SJCRH30 (cell line): ENCODE data around the gene OSBPL8. TPM values are rescaled to one million over a fixed set of nuclear protein-coding genes. Genes with fewer than 3 reads are reported as not detected.

Source experiments
- DNase-seq, 2 experiments: peaks; one replicate each; pipeline ENCODE4 v3.0.0-alpha.2; 2015 to 2020
- H3K27ac ChIP-seq: fragments of 250-450 bp; sonication (Bioruptor Pico); 2 replicates; pipeline ENCODE4 v1.5.1; 2020; ENCODE audit warnings: mild to moderate bottlenecking, moderate library complexity
- H3K27me3 ChIP-seq: fragments of 250-450 bp; sonication (Bioruptor Pico); 2 replicates; pipeline ENCODE4 v1.5.1; 2020; ENCODE audit warnings: mild to moderate bottlenecking, moderate library complexity
- H3K36me3 ChIP-seq: fragments of 250-450 bp; sonication (Bioruptor Pico); 2 replicates; pipeline ENCODE4 v1.5.1; 2020; ENCODE audit warnings: mild to moderate bottlenecking, moderate library complexity
- H3K4me1 ChIP-seq: fragments of 250-450 bp; sonication (Bioruptor Pico); 2 replicates; pipeline ENCODE4 v1.5.1; 2020; ENCODE audit warnings: mild to moderate bottlenecking, moderate library complexity
- H3K4me3 ChIP-seq: fragments of 250-450 bp; sonication (Bioruptor Pico); 2 replicates; pipeline ENCODE4 v1.5.1; 2020; ENCODE audit warnings: mild to moderate bottlenecking, moderate library complexity
- H3K9me3 ChIP-seq: fragments of 250-450 bp; sonication (Bioruptor Pico); replicated peaks from 2 replicates; pipeline ENCODE4 v1.5.1; 2020; ENCODE audit warnings: mild to moderate bottlenecking, moderate library complexity
- total RNA-seq: library from RNA; depleted of rRNA; stranded (reverse); fragments of >200 nt; shearing (Covaris generic); gene quantifications from 2 replicates; pipeline ENCODE4 v1.2.3, GENCODE V29; 2014

OSBPL8 gene
- total RNA-seq, 1 experiment from 2014 or later: 64.0 TPM

GRCh38 chr12:76568888-76569551 lies 9.4 kb upstream of the OSBPL8 start:
- no peaks in the 10 kb centered on the region for H3K27me3 ChIP-seq
- no peak for DNase-seq
- H3K27ac ChIP-seq: no peak overlapping the region
- no peak overlapping the region for H3K4me3 ChIP-seq
- no peaks in the 10 kb centered on the region for H3K9me3 ChIP-seq
- no peaks in the 10 kb centered on the region for H3K36me3 ChIP-seq
- H3K4me1 ChIP-seq: no peaks in the 10 kb centered on the region

- no peaks in the 10 kb centered on the region for H3K4me1 ChIP-seq
- H3K9me3 ChIP-seq: no peaks in the 10 kb centered on the region
- no peaks in the 10 kb centered on the region for H3K36me3 ChIP-seq
- no peak overlapping the region for H3K4me3 ChIP-seq
- DNase-seq: no peak
- H3K27ac ChIP-seq: no peak overlapping the region
- no peaks in the 10 kb centered on the region for H3K27me3 ChIP-seq
Measured at GRCh38 chr12:76568130-76568529, 8.6 kb upstream of the OSBPL8 start.

- H3K36me3 ChIP-seq: no peaks in the 10 kb centered on the region
- no peak overlapping the region for H3K4me3 ChIP-seq
- H3K4me1 ChIP-seq: no peaks in the 10 kb centered on the region
- no peaks in the 10 kb centered on the region for H3K27me3 ChIP-seq
- DNase-seq: no peak
- no peak overlapping the region for H3K27ac ChIP-seq
- H3K9me3 ChIP-seq: no peaks in the 10 kb centered on the region
Measured at GRCh38 chr12:76563061-76563460, 3.5 kb upstream of the OSBPL8 start.

DNA sequence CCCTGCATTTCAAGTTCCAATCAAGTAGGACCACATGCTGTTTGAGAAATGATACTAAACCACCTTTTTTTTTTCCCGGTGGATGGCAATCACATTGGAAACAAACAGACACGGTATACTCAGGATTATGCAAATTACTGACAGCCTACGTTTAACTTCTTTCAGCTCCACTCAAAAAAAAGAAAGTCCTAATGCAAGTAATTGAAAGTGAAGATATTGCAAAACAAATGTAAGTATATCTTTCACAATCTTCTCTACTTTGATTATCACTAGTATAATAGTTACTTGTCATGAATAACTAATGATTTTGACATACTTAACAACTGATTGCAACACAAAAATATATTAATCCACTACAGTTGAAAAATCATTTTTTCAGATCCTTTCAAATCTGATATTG lies 2.6 kb upstream of the OSBPL8 start:
- Histone ChIP-seq H3K4me1 (no peaks in the 10 kb centered on the region; the same call in 1 of the 2 replicates), H3K36me3 (no peaks in the 10 kb centered on the region), H3K27me3 (no peaks in the 10 kb centered on the region), H3K9me3 (no peaks in the 10 kb centered on the region), H3K4me3 (no peak overlapping the region), H3K27ac (no peak overlapping the region)
- no peak for DNase-seq

GRCh38 chr12:76560086-76560491 lies 518 bp upstream of the OSBPL8 start:
- Histone ChIP-seq H3K9me3 (no peaks in the 10 kb centered on the region), H3K36me3 (no peaks in the 10 kb centered on the region), H3K27ac (peak overlapping the region; percentile 86), H3K27me3 (no peaks in the 10 kb centered on the region), H3K4me1 (no peaks in the 10 kb centered on the region; the same call in 1 of the 2 replicates), H3K4me3 (peak overlapping the region; percentile 91)
- DNase-seq: no peak

DNA sequence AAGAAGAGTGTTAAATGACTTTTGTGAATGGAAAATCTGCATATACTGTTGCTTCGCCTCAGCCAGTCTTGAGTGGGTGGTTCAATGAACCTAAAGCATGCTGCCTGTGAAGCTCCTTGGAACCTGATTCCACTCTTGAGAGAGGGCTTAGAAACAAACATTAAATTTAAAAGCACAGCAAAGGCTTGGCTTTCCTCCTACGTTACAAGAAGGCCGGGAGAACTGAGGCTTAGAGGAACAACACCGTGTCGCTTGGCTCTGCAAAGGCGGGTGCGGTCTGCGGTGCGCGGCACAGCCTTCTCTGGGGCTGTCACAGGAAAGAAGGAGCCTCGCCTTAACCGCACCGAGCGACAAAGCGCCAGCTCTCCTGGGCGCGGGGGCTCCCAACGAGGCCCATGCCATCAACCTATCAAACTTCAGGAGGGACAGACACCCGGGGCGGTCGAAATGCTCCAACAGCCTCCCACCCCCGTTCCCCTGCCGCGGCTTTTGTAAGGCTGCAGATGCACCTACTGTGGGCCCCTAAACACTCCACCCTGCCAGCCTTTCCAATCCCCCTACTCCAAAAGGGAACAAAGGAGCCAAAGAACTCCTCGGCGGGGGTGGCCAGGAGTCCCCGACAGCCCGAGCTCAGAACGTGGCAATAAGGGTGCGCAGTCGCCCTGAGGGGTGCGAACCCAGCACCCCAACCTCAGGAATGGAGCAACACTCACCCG lies 729 bp downstream of the OSBPL8 start:
- Histone ChIP-seq H3K4me1 (no peaks in the 10 kb centered on the region; the same call in 1 of the 2 replicates), H3K9me3 (no peaks in the 10 kb centered on the region), H3K4me3 (peak overlapping the region; percentile 91), H3K27me3 (no peaks in the 10 kb centered on the region), H3K27ac (peak overlapping the region; percentile 86), H3K36me3 (no peaks in the 10 kb centered on the region)
- peak; percentile 66 to 72 for DNase-seq

DNA sequence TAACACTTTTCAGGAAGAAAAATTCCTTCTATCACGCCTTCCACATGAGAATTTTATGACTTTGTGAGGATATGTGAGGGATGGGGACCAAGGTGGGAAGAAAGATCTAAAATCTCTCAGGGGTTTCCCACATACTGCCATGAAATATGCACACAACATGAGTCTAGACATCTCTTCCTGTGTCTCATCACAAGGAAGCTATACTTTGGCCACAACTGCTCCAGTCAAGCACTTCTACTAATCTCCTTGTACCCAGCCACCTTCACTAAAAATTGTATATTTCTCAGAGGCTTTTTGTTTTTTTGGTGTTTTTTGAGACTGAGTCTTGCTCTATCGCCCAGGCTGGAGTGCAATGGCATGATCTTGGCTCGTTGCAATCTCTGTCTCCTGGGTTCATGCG lies 3.2 kb downstream of the OSBPL8 start:
- DNase-seq: no peak
- Histone ChIP-seq H3K27me3 (no peaks in the 10 kb centered on the region), H3K27ac (no peak overlapping the region), H3K4me1 (no peaks in the 10 kb centered on the region; the same call in 1 of the 2 replicates), H3K4me3 (no peak overlapping the region), H3K9me3 (no peaks in the 10 kb centered on the region), H3K36me3 (no peaks in the 10 kb centered on the region)

GRCh38 chr12:76555797-76556196 lies 3.8 kb downstream of the OSBPL8 start:
- no peak overlapping the region for H3K27ac ChIP-seq
- no peaks in the 10 kb centered on the region for H3K9me3 ChIP-seq
- H3K4me1 ChIP-seq: no peaks in the 10 kb centered on the region; the same call in 1 of the 2 replicates
- no peaks in the 10 kb centered on the region for H3K27me3 ChIP-seq
- DNase-seq: no peak
- H3K4me3 ChIP-seq: no peak overlapping the region
- no peaks in the 10 kb centered on the region for H3K36me3 ChIP-seq

- no peaks in the 10 kb centered on the region for H3K27me3 ChIP-seq
- DNase-seq: no peak
- no peaks in the 10 kb centered on the region for H3K36me3 ChIP-seq
- no peak overlapping the region for H3K27ac ChIP-seq
- no peaks in the 10 kb centered on the region for H3K9me3 ChIP-seq
- H3K4me3 ChIP-seq: no peak overlapping the region
- H3K4me1 ChIP-seq: no peaks in the 10 kb centered on the region; the same call in 1 of the 2 replicates
Measured at GRCh38 chr12:76555231-76555767, 4.3 kb downstream of the OSBPL8 start.

DNA sequence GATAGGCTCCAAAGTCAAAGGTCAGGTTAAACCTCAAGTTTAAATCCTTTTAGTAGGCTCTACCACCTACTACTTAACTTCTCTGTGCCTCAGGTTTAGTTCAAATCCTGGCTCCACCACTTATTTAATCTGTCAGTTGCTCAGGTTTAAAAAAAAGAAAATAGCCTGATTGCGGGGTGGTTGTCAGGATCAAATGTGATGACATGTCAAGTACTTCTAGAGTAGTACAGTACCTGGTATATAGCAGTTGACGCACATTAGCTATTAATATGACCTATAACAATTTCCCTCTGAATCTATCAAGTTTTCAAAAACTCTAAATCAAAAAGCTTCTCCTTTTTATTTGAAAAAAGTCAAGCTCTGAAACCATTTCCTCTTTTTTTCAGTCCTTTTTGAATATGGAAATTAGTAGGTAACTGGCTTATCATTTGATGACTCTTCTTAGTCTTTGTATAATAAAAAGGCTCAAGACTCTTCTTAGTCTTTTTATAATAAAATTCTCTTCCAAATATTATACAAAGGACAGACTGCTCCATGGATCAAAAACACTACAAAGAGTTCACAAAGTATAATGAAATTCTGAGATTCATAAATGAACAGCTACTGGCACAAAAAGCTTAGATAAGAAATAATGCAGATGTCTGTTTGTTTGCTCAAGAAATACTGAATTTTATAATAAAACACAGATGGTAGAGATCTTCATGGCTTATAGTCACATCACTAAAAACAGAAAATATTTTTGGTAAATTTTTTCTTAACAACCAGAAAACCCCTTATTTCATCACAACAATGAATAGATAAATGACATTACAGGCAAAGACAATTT lies 5.0 kb downstream of the OSBPL8 start:
- Histone ChIP-seq H3K4me1 (no peaks in the 10 kb centered on the region; the same call in 1 of the 2 replicates), H3K4me3 (no peak overlapping the region), H3K27ac (no peak overlapping the region), H3K27me3 (no peaks in the 10 kb centered on the region), H3K36me3 (no peaks in the 10 kb centered on the region), H3K9me3 (no peaks in the 10 kb centered on the region)
- DNase-seq: no peak

DNA sequence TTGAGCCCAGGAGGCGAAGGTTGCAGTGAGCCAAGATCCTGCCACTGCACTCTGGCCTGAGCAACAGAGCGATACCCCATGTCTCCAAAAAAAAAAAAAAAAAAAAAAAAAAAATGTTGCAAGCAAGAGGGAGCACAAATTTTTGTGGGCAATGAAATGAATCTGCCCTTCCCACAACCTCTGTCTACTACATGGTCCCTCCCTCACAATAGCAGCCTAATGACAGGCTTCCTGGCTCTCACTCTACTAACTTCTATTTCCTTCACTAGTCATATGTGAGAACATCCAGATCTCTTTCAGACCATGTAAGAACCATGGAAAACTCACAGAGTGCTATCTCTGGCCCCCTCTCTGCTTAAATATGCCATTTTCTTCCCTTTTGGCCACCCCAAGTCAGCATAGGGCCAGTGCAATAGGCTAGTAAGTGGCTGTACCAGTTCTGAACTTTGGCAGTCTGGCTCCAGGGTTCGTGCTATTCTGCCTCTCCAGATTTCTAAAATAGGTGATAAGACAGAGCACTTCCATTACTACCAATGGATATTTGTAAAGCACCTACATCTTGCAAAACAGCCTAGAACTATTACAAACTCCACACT lies 7.1 kb downstream of the OSBPL8 start:
- DNase-seq: no peak
- H3K4me1 ChIP-seq: no peaks in the 10 kb centered on the region
- no peaks in the 10 kb centered on the region for H3K9me3 ChIP-seq
- H3K4me3 ChIP-seq: no peak overlapping the region
- no peaks in the 10 kb centered on the region for H3K36me3 ChIP-seq
- H3K27ac ChIP-seq: no peak overlapping the region
- no peaks in the 10 kb centered on the region for H3K27me3 ChIP-seq

DNA sequence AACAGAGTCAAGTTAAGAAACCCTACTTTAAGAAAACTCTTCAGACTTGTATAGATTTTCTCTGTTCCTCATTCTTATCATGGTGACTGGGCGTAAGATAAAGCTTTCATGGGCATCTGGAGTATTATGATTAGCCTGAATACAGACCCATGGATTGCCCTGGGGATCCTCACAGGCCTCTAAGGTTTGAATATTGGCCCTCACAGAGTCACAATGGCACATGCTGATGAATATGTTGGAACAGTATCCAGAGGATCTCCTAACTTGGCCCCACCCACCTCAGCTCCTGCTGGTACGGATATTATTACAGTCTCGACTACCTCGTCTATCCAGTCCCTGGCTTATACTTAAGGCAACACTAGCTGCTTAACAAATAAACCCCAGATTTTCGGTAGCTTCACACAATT lies 8.1 kb downstream of the OSBPL8 start:
- Histone ChIP-seq H3K4me3 (no peak overlapping the region), H3K4me1 (peaks cover 2% of the 10 kb centered on the region; the same call in 1 of the 2 replicates), H3K9me3 (no peaks in the 10 kb centered on the region)

DNA sequence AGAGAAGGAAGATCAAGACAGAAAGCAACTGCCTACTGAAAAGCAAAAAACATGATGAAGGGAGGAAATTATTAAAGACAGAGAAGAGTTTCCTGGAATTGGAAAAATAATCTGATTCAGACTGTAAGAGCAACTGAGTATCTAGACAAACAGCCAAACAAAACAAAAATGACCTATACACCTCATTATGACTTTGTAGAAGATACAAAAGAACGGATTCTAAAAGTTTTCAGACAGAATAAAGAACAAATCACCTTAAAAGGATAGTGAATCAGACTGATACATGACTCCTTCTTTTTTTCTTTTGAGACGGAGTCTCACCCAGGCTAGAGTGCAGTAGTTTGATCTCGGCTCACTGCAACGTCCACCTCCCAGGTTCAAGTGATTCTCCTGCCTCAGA lies 10.4 kb downstream of the OSBPL8 start:
- H3K4me1 ChIP-seq: peaks cover 2% of the 10 kb centered on the region; the same call in 1 of the 2 replicates
- no peak overlapping the region for H3K4me3 ChIP-seq
- H3K9me3 ChIP-seq: no peaks in the 10 kb centered on the region
- H3K27me3 ChIP-seq: no peaks in the 10 kb centered on the region
- DNase-seq: no peak
- H3K36me3 ChIP-seq: no peaks in the 10 kb centered on the region
- no peak overlapping the region for H3K27ac ChIP-seq

More for the DNA sequence above, 8.1 kb downstream of the OSBPL8 start:
- H3K27ac ChIP-seq: no peak overlapping the region
- H3K27me3 ChIP-seq: no peaks in the 10 kb centered on the region
- DNase-seq: no peak
- no peaks in the 10 kb centered on the region for H3K36me3 ChIP-seq

DNA sequence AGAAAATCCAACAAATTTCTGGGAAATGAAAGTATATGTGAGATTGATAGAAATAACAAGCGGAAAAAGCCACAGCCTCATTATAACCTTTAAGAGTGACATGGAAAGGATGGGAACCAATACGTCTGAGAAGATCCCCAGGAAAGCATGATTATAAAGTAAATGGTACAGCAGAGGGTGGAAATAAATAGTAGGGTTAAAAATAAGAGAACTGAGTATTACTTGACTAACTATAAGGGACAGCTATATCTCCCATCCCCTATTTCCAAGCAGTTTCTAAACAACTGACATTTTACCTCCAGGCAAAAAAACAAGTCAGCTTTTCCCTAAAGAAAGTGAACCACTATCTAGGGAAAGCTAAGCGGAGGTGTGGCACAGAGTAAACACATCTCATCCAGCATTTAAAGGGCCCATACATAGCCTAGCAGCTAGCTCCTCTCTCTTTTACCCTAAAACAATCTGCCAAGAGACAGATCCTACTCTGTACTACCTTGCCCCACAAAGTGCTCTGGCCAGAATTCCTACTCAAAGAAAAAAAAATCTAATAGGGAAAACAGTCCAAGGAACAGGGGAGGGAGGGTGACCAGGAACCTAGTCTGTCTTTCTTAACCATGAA lies 11.2 kb downstream of the OSBPL8 start:
- Histone ChIP-seq H3K27ac (no peak overlapping the region), H3K4me1 (peaks cover 2% of the 10 kb centered on the region; the same call in 1 of the 2 replicates), H3K36me3 (no peaks in the 10 kb centered on the region), H3K27me3 (no peaks in the 10 kb centered on the region), H3K9me3 (no peaks in the 10 kb centered on the region), H3K4me3 (no peak overlapping the region)
- no peak for DNase-seq
